ENCODE data around the gene ADGRV1.

Gene ADGRV1

DNA sequence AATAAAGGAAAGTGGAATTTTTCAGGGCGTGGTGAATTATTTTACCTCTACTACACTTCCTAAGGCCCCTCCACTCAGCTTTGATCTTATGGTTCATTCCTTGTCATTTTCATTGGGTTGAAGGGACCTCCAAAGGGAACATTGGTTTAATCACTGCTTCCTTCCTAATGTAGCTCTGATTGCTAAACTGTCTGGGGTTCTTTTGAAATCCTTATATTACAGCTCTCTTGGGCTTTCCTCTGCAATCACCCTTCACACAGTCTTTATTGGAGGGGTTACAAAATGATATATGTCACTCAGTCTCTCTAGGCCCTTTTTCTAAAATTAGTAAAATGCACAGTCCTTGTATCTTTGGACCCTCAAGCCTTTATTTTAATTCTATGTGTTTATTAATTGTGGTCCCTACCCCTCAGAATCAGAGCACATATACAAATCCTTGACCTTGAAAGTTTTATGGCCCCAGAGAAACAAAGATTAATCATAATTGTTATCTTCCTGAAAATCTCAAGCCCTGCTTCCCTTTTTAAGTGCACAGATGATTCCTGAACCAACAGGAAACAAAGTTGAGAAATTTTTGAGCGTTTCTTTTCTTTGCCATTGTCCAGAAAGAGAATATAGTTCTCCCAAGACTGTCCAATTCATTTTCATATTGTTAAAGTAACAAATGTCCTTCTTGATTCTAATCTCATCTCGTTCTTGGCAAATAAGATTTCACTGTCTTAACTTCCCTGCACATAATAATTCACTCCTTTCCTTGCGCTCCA lies 494.6 kb downstream of the ADGRV1 start:
- H3K4me1 ChIP-seq (ENCODE audit: insufficient read depth, low read length, poor library complexity, severe bottlenecking), result no peaks in the 10 kb centered on the region
- no peaks in the 10 kb centered on the region for H4K20me1 ChIP-seq (ENCODE audit: insufficient read depth, low read length, poor library complexity, severe bottlenecking)
- no peak overlapping the region for H3K4me2 ChIP-seq (ENCODE audit: low read depth, low read length, poor library complexity, severe bottlenecking)
- H2AFZ ChIP-seq (ENCODE audit: low read length), result no peak overlapping the region
- no peaks in the 10 kb centered on the region for H3K27me3 ChIP-seq (ENCODE audit: insufficient read depth, low read length, poor library complexity, severe bottlenecking)
- no peaks in the 10 kb centered on the region for H3K36me3 ChIP-seq (ENCODE audit: insufficient read depth, low read length)
- no peak overlapping the region for H3K9ac ChIP-seq (ENCODE audit: low read depth, low read length, poor library complexity, severe bottlenecking)
- no peak for TF ChIP-seq EZH2phosphoT487 (IDR thresholded peaks at IDR 0.05; ENCODE audit: borderline replicate concordance)
- TF ChIP-seq, protein P1, sequence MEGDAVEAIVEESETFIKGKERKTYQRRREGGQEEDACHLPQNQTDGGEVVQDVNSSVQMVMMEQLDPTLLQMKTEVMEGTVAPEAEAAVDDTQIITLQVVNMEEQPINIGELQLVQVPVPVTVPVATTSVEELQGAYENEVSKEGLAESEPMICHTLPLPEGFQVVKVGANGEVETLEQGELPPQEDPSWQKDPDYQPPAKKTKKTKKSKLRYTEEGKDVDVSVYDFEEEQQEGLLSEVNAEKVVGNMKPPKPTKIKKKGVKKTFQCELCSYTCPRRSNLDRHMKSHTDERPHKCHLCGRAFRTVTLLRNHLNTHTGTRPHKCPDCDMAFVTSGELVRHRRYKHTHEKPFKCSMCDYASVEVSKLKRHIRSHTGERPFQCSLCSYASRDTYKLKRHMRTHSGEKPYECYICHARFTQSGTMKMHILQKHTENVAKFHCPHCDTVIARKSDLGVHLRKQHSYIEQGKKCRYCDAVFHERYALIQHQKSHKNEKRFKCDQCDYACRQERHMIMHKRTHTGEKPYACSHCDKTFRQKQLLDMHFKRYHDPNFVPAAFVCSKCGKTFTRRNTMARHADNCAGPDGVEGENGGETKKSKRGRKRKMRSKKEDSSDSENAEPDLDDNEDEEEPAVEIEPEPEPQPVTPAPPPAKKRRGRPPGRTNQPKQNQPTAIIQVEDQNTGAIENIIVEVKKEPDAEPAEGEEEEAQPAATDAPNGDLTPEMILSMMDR (conservative IDR thresholded peaks at IDR 0.05; ENCODE audit: low read length), result no peak
- no peaks in the 10 kb centered on the region for H3K79me2 ChIP-seq (ENCODE audit: insufficient read depth, low read length)
- no peak overlapping the region for H3K4me3 ChIP-seq (ENCODE audit: low read length, poor library complexity, severe bottlenecking)
- no peaks in the 10 kb centered on the region for H3K9me2 ChIP-seq (replicated peaks; ENCODE audit: low read depth, low read length)
- no peaks in the 10 kb centered on the region for H3F3A ChIP-seq (ENCODE audit: low read depth)
- no peaks in the 10 kb centered on the region for H3K9me3 ChIP-seq (ENCODE audit: insufficient read depth, low read depth, low read length)

- H3K4me3 ChIP-seq (ENCODE audit: low read length, poor library complexity, severe bottlenecking), result no peak overlapping the region
- H3K27me3 ChIP-seq (ENCODE audit: insufficient read depth, low read length, poor library complexity, severe bottlenecking), result no peaks in the 10 kb centered on the region
- H3K79me2 ChIP-seq (ENCODE audit: insufficient read depth, low read length), result no peaks in the 10 kb centered on the region
- no peaks in the 10 kb centered on the region for H3K9me2 ChIP-seq (replicated peaks; ENCODE audit: low read depth, low read length)
- no peaks in the 10 kb centered on the region for H3K36me3 ChIP-seq (ENCODE audit: insufficient read depth, low read length)
- no peak overlapping the region for H2AFZ ChIP-seq (ENCODE audit: low read length)
- no peaks in the 10 kb centered on the region for H3K4me1 ChIP-seq (ENCODE audit: insufficient read depth, low read length, poor library complexity, severe bottlenecking)
- no peak for TF ChIP-seq EZH2phosphoT487 (IDR thresholded peaks at IDR 0.05; ENCODE audit: borderline replicate concordance)
- TF ChIP-seq, protein P1 (conservative IDR thresholded peaks at IDR 0.05; ENCODE audit: low read length), result no peak
- H3K4me2 ChIP-seq (ENCODE audit: low read depth, low read length, poor library complexity, severe bottlenecking), result no peak overlapping the region
- H4K20me1 ChIP-seq (ENCODE audit: insufficient read depth, low read length, poor library complexity, severe bottlenecking), result no peaks in the 10 kb centered on the region
- H3K9me3 ChIP-seq (ENCODE audit: insufficient read depth, low read depth, low read length), result no peaks in the 10 kb centered on the region
- H3K9ac ChIP-seq (ENCODE audit: low read depth, low read length, poor library complexity, severe bottlenecking), result no peak overlapping the region
- no peaks in the 10 kb centered on the region for H3F3A ChIP-seq (ENCODE audit: low read depth)
These were observed 495.1 kb downstream of the ADGRV1 start for GRCh38 chr5:91053741-91054025.

- Histone ChIP-seq H3K9me2 (replicated peaks; ENCODE audit: low read depth, low read length) (no peaks in the 10 kb centered on the region), H2AFZ (ENCODE audit: low read length) (no peak overlapping the region), H4K20me1 (ENCODE audit: insufficient read depth, low read length, poor library complexity, severe bottlenecking) (no peaks in the 10 kb centered on the region), H3F3A (ENCODE audit: low read depth) (no peaks in the 10 kb centered on the region), H3K36me3 (ENCODE audit: insufficient read depth, low read length) (no peaks in the 10 kb centered on the region), H3K79me2 (ENCODE audit: insufficient read depth, low read length) (no peaks in the 10 kb centered on the region), H3K9ac (ENCODE audit: low read depth, low read length, poor library complexity, severe bottlenecking) (no peak overlapping the region), H3K9me3 (ENCODE audit: insufficient read depth, low read depth, low read length) (no peaks in the 10 kb centered on the region), H3K4me3 (ENCODE audit: low read length, poor library complexity, severe bottlenecking) (no peak overlapping the region), H3K27me3 (ENCODE audit: insufficient read depth, low read length, poor library complexity, severe bottlenecking) (no peaks in the 10 kb centered on the region), H3K4me2 (ENCODE audit: low read depth, low read length, poor library complexity, severe bottlenecking) (no peak overlapping the region), H3K4me1 (ENCODE audit: insufficient read depth, low read length, poor library complexity, severe bottlenecking) (no peaks in the 10 kb centered on the region)
- no peak for TF ChIP-seq EZH2phosphoT487 (IDR thresholded peaks at IDR 0.05; ENCODE audit: borderline replicate concordance)
- TF ChIP-seq, protein P1 (conservative IDR thresholded peaks at IDR 0.05; ENCODE audit: low read length), result no peak
These were observed 499.6 kb downstream of the ADGRV1 start for GRCh38 chr5:91058155-91058554.

Measured in Loucy (cell line).